Measurements from ENCODE around the gene EVA1C.
"Not testable (repeated sequence)": the region's sequence is repeated elsewhere in the genome, so short reads cannot be mapped to it uniquely, and the experiment has no call there.

Gene EVA1C

GRCh38 chr21:32506411-32506965 lies 94.0 kb downstream of the EVA1C start:
- DNase-seq, result not testable (repeated sequence)

DNA sequence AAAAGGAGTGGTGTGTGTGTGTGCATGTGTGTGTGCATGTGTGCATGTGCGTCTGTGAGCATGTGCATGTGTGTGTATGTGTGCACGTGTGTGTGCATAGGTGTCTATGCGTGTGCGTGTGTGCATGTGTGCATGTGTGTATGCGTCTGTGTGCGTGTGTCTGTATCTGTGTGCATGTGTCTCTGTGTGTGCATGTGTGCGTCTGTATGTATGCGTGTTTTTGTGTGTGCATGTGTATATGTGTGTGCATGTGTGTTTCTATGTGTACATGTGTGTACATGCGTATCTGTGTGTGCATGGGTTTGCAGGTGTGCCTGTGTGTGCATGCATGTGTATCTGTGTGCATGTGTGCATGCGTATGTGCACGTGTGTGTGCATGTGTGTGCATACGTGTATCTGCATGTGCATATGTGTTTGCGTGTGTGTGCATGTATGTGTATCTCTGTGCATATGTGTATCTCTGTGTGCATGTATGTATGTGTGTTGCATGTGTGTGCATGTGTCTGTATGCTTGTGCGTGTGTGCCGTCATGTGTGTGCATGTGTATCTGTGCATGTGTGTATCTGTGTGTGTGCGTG lies 94.9 kb downstream of the EVA1C start:
- DNase-seq, result no peak

- DNase-seq, result not testable (repeated sequence)
Measured at GRCh38 chr21:32508036-32508435, 95.5 kb downstream of the EVA1C start.

DNA sequence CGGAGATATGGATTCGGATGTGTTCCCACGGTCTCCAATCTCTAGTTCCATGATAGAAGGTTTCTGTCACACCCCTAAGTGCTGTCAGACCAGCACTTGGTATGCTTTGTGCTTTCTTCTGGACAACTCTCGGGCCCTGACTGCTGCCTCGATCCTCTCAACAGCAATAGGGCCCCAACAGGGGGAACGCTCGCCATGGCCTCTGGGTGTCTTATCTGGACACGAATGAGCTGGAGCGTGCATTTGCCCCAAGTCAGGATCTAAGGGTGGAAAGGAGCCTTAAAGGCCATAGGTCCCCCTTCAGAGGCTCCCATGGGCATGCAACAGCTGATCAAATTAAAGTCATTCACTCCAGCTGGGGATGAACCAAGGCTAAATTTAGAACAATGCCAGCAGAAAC lies 96.1 kb downstream of the EVA1C start:
- no peak for DNase-seq

- DNase-seq, result not testable (repeated sequence)
Measured at GRCh38 chr21:32508975-32509374, 96.5 kb downstream of the EVA1C start.

DNA sequence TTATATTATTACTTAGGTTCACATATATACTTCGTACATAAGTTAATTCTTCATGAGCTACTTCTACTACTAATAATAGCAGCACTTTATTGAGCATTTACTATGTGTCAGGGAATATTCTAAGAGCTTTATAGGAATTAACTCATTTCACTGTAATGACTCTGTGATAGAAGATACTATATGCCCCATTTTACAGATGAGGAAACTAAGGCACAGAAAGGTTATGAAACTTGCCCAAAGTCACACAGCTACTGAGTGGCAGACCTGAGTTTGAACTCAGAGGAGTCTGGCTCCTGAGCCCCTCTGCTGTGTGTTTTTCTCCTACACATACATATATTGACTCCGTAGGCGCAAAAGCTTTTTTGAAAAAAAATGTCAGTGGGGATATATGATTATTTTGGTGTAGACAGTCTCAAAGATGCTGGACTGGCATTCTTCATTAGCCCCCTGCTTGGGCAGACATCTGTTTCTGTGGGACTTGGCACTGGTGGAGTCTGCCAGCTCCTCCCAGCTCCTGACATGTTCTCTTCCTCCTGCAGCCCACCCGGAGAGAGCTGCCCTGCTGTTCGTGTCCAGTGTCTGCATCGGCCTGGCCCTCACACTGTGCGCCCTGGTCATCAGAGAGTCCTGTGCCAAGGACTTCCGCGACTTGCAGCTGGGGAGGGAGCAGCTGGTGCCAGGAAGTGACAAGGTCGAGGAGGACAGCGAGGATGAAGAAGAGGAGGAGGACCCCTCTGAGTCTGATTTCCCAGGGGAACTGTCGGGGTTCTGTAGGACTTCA lies 102.0 kb downstream of the EVA1C start:
- DNase-seq, result no peak

DNA sequence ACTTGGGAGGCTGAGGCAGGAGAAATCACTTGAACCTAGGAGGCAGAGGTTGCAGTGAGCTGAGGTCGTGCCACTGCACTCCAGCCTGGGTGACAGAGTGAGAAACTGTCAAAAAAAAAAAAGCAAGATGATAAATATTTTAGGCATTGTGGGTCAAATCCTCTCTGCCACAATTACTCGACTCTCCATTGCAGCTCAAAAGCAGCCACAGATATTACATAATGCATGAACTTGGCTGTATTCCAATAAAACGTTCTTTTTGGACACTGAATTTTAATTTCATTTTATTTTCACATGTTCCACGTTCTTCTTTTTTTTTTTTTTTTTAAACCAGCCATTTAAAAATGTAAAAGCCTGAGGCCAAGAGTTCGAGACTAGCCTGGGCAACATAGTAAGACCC lies 103.4 kb downstream of the EVA1C start:
- DNase-seq, result no peak

DNA sequence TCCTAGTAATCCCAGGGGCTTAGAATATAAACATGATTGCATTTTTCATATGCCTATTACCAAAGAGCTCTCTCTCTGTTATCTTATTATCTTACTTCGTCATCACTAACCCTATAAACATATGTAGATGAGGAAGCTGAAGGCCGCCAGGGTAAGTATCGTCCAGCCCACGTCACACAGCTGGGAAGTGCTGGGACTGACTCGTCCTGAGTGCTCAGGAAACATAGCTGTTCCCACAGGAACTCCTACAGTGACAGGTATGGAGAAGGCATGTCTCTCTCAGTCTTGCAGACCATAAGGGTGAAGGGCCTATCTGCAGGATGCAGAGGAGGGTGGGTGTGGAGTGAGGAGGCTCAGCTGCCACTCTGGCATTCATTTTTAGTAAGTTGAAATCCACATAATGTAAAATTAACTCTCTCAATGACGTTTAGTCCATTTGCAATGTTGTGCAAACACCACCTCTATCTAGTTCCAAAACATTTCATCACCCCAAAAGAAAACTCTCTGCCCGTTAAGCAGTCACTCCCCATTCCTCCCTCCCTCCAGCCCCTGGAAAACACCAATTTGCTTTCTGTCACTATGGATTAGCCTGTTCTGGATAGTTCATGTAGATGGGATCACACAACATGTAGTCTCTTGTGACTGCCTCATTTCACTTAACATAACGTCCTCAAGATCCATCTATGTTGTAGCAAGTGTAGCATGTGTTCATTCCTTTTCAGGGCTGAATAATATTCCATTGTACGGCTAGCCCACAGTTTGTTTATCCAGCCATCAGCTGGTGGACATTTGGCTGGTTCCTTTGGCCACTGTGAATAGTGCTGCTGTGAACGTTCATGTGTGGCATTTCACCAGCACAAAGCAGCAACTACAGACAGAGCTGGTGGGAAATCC lies 104.5 kb downstream of the EVA1C start:
- no peak for DNase-seq

- DNase-seq, result no peak
Measured at GRCh38 chr21:32519945-32520874, 107.7 kb downstream of the EVA1C start.

DNA sequence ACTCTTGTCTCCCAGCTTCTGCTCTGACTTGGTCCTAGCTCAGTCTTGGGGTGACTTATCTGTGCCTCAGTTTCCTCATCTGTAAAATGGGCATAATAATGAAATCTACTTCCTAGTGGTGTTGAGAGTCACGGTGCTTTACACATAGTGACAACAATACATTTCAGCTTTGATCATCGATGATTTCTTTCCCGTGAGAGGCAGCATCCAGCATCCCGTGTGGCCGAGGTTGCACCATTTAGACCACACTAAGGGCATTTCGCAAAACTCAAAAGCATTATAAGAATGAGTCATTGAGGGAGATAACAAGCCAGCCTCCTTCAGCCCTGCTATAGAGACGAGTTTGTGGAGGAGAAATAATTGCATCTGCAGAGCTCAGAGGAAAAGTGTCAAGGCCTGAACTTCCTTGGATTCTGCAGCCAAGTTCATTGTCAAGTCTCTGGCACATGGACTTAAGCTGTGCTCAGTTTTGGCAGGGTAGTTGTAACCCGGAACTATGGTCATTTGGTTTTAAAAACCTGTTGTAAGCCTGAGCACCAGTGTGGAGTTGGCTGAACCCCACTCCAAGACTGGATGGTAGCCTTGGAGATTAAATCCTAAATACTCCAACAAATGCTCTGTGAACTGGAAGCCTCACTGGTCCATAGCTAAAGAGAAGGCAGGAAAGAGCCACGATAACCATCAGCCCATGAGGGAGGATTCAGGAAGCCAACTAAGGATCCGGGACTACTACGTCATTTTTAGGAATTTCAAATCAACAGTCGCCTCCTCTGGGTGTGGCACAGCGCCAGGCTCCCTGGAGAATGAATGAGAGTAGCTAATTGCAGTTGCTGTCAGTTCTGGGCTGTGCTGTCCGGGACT lies 108.6 kb downstream of the EVA1C start:
- DNase-seq, result no peak

DNA sequence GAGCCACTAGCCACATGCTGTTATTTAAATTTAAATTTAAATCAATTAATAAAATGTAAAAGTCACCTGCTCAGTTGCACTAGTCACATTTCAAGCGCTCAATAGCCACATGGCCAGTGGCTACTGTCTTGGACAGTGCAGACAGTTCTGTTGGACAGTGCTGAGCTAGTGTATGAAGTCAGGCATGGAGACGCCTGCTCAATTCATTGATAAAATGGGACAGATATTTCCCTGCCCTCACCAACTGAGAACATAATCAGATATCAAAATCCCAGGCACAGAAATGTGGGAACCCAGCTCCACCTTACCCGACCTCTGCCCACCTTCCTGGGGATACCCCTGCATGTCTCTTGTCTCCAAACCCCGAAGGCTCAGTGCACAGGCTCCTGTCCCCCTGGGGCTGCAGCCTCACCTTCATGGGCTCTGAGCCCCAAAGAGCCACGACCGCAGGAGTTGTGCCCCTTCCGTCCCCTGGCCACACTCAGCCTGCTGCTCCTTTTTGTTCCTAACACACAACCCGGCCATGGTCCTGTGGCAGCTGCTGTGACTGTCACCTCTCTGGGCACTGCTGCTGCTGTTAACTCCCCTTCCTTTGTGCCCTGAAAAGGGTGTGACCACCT lies 109.3 kb downstream of the EVA1C start:
- no peak for DNase-seq

GRCh38 chr21:32523463-32523862 lies 111.0 kb downstream of the EVA1C start:
- DNase-seq, result no peak

- DNase-seq, result no peak
Measured at GRCh38 chr21:32523988-32524719, 111.6 kb downstream of the EVA1C start.

GRCh38 chr21:32525282-32525681 lies 112.8 kb downstream of the EVA1C start:
- no peak for DNase-seq

DNA sequence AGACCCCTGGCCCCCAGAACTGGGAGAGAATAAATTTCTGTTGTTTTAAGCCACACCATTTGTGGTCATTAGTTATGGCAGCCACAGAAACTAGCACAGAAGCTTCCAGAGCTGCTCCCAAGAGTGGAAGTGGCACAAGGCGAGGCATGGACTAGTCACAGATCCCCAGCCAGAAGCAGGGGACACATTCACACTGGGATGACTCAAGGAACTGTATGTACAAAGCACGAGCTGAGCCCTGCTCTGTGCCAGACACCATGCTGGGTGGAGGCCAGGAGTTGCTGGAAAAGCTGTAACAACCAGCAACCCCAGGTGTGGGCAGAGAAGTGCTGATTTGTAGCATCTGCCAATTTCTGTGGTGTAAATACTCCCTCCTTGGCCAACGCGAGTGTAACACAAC lies 117.2 kb downstream of the EVA1C start:
- no peak for DNase-seq

GRCh38 chr21:32530809-32531208 lies 118.3 kb downstream of the EVA1C start:
- DNase-seq, result not testable (repeated sequence)

GRCh38 chr21:32531561-32531960 lies 119.1 kb downstream of the EVA1C start:
- DNase-seq, result not testable (repeated sequence)

DNA sequence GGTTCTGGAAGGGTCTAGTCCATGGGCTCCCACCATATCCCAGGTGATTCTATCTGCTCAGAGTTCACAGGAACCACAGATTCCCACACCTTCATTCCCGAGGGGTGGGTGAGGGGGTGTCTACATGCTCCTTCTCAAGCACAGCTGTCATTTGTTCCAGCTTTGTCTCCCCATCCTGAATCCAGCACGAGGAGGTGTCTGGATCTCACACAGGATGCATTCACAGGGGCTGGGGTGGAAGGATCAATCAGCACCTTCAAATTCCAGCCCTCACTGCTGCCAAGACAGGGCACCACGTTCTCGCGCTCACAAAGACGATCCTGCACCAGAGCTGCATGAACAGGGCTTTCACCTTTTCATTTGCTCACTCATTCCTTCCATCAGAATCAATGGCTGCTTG lies 120.1 kb downstream of the EVA1C start:
- DNase-seq, result no peak

- no peak for DNase-seq
Measured at GRCh38 chr21:32533053-32533452, 120.5 kb downstream of the EVA1C start.

- DNase-seq, result no peak
Measured at GRCh38 chr21:32533611-32534010, 121.1 kb downstream of the EVA1C start.
